ENCODE measurements around the gene ATP10A.

Gene ATP10A, protein sequence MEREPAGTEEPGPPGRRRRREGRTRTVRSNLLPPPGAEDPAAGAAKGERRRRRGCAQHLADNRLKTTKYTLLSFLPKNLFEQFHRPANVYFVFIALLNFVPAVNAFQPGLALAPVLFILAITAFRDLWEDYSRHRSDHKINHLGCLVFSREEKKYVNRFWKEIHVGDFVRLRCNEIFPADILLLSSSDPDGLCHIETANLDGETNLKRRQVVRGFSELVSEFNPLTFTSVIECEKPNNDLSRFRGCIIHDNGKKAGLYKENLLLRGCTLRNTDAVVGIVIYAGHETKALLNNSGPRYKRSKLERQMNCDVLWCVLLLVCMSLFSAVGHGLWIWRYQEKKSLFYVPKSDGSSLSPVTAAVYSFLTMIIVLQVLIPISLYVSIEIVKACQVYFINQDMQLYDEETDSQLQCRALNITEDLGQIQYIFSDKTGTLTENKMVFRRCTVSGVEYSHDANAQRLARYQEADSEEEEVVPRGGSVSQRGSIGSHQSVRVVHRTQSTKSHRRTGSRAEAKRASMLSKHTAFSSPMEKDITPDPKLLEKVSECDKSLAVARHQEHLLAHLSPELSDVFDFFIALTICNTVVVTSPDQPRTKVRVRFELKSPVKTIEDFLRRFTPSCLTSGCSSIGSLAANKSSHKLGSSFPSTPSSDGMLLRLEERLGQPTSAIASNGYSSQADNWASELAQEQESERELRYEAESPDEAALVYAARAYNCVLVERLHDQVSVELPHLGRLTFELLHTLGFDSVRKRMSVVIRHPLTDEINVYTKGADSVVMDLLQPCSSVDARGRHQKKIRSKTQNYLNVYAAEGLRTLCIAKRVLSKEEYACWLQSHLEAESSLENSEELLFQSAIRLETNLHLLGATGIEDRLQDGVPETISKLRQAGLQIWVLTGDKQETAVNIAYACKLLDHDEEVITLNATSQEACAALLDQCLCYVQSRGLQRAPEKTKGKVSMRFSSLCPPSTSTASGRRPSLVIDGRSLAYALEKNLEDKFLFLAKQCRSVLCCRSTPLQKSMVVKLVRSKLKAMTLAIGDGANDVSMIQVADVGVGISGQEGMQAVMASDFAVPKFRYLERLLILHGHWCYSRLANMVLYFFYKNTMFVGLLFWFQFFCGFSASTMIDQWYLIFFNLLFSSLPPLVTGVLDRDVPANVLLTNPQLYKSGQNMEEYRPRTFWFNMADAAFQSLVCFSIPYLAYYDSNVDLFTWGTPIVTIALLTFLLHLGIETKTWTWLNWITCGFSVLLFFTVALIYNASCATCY (N-terminal part only)

DNA sequence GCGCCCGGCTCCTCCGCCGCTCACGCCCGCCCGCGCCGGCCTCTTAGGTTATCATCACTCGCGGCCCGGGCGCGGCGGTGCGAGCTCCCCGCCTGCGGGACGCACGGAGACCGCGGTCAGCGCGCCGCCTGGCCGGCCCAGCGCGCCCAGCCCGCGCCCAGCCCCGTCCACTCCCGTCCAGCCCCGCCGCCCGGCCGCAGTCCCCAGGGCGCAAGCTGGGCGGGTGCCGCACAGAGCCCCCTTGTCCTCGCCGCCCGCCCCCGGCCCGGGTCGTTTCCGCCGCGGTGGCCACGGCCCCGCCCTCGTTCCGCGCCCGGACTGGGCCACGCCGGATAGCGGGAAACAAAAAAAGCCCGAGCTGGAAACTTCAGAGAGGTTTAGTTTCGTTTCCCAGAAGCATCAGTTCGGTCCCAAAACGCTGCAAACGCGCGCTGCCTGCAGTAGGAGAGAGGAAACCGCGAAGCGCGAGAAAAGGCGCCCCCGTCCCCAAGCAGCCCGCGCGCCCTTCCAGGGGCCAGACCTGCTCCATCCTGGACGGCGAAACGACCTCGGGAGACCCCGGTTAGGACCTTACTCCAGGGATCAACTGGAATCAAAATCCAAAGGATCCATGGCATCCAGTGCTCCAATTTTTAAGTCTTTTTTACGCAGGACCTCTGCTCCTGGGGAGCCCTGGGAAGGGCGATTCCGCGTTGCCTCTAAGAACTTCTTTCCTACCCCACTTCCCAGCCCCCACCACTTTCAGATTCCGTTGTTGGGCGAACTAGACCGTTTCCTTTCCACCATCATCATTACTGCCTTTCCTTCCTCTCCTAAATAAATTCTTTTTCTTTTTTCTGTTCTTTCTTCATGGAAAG, at the start of gene ATP10A:
Gene ATP10A, minus strand, starts transcription at position 217 of the 857 bp plus-strand sequence. CDS start 231 bp downstream, outside the sequence.
- peak; percentile 45 for DNase-seq (ENCODE audit: low read depth)

DNA sequence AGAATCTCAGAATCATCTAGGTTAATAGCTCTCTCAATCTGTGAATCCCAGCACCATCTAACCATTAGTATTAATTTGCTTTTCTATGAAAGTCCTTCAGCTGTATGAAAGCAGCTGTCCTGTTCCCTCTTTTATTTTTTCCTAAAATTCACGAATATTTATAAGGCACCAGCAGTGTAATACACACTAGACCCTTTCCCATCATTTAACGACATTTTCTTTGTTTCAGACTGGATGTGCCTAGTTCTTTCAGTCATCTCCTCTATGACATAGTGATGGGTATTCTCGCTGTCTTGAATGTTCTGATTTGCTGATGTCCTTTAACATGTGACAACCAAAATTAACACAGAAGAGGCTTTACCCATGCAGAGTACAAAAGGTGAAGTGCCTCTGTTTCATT, 48.9 kb upstream of the ATP10A start:
- no peak for DNase-seq (ENCODE audit: low read depth)

DNA sequence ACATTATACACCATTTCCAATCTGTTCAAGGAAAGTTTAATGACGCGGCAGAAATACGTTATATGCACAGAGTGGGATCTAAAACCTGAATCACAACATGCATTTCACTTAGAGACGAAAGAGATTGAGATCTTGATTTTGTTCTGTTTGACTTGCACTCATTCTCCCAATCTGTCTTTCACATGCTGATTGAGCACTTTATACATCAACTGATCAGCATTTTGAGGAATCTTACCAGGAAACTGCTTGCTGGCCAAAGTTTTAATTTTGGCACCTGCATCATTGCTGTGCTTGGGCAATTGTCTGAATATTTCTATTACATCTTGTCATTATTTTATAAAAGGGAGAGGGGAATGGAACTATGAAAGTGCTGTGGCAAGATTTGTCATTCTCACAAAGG, 47.7 kb upstream of the ATP10A start:
- no peak for DNase-seq (ENCODE audit: low read depth)

DNA sequence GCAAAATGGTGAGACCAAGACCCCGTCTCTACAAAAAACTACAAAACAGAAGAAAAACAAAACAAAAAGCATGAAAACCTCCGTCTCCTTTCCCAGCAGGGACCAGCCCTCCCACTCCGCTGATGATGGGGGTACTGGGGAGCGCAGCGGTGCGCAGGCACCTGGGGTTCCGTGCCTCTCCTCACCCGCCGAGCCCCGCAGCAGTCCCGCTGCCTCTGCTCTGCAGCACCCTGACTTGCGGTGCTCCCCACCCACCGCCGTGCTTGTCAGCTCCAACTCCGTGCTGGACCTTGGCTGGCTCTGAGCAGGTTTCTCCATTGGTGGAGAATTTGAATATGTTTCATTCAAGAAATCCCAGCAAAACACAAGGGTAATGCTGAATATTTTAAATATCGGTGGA, 46.7 kb upstream of the ATP10A start:
- DNase-seq (ENCODE audit: low read depth) = no peak

DNA sequence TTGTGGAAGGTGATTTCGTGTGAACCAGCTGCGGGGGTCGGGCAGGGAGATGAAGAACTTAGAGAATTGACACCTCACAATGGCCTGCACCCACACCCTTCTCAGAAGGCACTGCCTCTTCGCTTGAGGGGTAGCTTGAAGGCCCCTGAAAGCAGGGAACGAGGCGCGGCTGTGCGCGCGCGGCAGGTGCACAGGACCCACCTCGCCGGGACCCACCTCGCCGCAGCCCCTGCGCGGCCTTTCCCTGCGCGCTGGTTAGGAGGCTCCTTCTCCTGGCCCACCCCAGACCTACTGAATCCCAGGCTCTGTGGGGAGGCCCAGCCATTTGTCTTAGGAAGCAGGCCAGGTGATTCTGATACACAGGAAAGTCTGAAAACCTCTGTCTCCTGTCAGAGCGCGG, 46.2 kb upstream of the ATP10A start:
- DNase-seq (ENCODE audit: low read depth) = no peak

DNA sequence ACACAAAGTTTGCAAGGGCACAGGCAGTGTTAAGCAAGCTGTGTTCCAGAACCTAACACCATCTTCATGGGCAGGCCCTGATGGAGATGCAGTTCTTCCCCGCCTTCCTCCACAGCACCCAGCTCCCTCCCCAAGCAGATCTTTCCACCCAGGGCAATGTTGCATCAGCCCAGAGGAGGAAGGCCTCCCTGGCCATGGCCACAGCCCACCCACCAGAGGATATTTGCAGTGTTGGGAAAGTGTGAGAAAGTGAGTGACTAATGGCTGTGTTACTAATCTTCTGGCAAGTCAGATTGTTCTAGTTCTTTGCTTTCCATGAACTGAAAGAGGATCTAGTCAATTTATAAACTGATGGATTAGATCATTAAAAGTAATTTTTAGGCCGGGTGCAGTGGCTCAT, 42.0 kb upstream of the ATP10A start:
- DNase-seq (ENCODE audit: low read depth) = peak; percentile 70

DNA sequence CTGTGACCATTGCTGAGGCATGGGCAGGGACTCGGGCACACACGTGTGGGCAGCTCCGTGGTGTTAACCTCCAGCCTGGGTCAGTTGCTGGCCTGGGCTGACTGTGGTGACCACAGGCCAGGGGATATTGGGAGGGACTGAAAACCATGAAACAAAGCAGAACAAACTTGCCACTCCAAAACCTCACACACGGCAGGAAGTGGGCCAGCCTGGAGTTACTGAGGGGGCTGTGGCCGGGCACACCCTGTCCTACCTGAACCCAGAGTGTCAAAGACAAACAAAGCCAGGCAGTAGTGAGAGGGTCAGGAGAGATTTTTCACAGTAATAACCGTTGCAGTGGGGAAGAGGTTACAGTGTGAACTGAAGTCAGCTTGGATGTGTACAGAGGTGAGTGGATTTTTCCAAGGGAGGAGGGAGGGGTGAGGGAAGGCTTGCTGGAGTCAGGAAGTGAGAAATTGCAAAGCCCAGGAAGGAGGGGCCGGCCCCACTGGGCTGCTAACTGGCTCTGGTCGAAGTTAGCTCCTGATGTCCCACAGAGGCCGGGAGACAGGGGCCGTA, 40.0 kb upstream of the ATP10A start:
- no peak for DNase-seq (ENCODE audit: low read depth)

DNA sequence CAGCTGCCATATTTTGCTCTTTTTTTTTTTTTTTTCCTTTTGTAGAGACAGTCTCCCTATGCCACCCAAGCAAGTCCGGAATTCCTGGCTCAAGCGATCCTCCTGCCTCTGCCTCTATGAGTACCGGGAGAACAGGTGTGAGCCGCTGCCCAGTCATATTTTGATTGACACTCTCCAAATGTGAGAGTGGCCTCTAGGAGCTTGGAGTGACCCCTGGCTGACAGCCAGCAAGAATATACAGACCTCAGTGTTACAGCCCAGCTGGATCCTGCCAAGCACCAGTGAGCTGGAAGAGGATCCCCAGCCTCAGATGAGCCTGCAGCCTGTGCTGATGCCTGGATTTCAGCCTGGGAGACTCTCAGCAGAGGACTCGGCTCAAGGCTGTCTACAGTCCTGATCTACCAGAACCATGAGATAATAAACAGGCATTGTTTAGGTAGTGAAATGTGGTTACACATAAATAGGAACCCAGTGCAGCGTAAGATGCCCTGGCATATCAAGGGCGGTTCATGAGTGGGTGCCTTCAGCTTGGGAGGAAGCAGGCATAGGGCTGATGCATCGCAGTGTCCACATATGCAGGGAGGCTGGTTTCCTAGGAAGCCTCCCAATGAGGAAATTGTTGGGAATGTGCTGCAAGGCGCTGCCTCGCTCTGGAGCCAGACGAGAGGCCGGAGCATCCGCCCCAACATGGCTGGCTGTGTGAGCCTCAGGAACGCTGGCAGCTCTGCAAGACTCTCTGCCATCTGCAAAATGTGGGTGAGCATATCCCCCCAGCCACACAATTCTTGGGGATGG, 38.9 kb upstream of the ATP10A start:
- DNase-seq (ENCODE audit: low read depth) = no peak

DNA sequence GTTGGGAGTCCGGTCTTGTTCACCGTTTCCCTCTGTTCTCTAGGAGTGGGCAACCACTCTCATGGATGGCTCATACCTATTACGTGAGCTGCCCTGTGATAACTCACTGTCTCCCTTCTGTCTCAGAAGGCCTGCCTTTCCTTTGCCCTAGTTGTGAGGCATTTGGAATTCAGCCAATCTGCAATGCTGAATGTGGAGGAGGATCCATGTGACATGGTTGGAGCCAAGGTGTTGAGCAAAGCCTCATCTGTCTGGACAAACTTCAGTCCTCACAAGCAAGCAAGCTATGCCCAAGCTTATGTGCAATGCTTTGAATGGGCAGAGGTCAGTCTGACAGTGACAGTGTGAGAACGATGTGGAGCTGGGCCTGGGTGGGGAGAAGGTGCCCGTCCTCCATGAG, 37.8 kb upstream of the ATP10A start:
- no peak for DNase-seq (ENCODE audit: low read depth)

DNA sequence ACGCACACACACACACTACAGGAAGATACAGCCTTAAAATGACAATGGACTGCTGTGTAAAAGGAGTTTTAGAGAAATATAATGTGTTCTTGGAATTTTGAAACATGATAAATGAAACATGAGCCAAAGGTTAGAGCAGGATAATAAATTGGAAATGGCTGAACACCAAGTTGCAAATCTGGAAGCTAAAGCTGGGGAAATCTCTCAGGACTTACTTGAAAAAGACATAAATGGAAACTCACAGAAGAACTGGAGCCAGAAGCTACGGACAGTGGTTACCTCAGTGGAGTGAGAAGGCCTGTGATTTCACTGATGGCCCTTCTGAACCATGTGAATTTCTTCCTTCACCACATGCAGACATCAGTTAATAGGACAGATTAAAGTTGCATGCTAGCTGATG, 37.3 kb upstream of the ATP10A start:
- no peak for DNase-seq (ENCODE audit: low read depth)

DNA sequence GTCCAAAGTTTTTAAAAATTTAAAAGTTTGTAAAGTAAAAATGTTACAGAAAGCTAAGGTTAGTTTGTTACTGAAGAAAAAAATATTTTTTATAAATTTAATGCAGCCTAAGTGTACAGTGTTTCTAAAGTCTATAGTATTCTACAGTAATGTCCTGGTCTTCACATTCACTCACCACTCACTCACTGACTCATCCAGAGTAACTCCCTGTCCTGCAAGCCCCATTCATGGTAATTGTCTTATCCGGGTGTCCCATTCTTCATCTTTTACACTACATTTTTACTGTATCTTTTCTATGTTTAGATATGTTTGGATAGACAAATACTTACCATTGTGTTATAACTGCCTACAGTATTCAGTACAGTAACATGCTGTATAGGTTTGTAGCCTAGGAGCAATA, 36.7 kb upstream of the ATP10A start:
- DNase-seq (ENCODE audit: low read depth) = no peak

DNA sequence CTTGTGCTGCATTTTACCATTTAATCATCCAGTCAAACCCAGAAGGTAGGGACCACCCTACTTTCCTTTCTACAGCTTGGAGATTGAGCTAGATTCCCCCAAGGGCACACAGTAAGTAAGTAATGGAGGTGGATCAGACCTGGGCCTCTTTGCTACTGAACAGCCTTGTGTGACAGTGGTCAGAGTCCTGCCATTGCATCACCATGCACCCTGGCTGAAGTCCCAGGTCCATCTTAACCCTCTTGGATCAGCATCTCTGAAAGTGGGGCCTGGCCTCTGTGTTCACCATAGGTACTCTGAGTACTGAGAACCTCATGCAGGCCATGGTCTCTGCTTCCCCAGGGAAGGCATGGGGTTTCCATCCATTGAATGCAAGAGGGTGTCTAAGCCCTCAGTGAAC, 34.5 kb upstream of the ATP10A start:
- DNase-seq (ENCODE audit: low read depth) = no peak

DNA sequence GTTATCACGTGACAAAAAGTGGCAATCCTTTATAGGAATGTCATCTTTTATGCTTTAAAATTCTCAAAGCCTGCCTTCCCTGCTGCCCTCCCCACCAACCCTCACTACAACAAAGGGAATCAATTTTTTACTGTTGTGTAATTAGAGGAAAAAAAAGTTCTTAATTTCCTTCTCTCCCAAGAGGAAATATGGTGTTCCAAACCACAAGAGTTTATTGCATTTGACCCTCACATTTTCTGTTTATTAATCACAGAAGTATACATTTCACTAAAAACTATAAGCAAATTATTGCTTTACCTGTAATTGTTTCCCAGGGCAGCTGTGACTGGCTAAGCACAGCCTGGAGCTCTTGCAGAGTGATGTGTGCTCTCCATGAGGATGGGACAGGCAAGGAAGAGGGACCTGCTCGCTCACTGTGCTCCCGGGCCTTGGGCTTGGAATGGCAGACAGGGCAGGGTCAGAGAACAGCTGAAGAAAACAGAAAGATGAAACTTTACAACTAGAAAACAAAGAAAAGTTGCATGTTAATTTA, 31.3 kb upstream of the ATP10A start:
- no peak for DNase-seq (ENCODE audit: low read depth)

DNA sequence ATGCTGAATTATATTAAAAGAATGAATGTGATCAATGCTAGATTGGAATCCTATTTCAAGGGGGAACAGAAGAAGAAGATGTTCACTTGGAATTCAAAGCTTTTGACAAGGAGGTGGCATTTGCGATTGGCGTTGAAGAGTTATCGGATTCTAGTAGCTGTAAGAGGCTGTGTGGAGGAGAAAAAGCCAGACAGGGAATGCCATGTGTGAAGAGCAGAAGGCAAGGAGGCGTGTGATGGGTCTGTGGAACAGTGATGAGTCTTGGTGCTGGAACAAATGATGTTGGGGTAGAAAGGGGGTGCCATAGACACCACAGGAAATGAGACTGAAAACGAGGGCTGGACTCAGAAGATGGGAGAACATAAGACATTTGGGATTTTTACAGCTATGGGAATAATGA, 30.5 kb upstream of the ATP10A start:
- no peak for DNase-seq (ENCODE audit: low read depth)

DNA sequence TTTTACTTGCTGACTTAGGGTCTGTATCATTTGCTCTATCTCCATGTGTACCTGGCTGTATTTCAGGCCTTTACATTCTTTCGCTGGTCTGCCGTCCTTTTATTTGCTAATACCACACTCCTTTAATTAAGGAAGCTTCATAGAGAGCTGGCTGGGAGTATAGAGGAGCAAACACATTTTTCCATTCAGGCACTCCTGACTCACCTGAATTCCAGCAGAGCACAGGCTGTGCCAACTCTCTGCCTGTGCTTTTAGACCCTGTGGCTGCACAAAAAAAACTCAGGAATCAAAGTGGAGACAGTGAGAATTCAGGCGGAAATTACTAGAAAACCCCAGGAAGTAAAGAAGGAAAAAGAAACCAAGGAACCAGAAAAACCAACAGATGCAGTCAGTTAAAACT, 29.0 kb upstream of the ATP10A start:
- DNase-seq (ENCODE audit: low read depth) = no peak

DNA sequence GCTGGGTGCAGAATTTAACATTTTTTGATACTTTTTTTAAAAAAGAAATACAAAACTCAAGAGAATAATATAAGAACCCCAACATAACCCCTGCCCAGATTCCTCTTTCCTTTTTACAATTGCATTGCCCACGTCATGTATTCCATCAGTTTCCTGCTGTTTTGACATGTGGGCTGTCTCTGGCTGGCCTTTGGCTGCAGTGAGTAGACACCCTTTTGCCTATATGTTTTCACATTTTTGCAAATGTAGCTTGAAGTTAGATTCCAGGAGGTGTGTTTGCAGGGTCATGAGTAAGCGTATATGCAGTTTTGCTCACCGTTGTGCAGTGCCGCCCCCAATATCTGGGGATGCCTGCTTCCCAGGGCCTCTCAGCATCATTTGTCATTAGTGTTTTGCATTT, 28.0 kb upstream of the ATP10A start:
- DNase-seq (ENCODE audit: low read depth) = no peak

DNA sequence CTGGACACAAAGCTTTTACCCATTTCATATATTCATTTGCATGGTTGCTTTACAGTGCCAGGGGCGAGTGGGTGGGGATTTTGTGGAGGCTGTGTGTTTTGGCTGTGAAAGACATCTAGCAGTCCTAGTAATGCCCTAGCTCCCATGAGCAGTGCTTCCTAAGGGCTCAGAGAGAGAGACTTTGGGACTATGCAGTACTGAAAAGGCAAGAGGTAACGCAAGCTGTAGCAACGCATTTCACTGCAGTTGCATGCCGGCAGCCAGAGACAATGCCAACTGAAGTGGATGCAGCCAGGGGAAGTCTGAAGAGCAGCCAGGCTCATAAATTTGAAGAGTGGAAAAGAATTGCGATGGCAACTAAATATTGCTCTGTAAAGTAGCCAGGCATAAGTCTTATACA, 27.4 kb upstream of the ATP10A start:
- DNase-seq (ENCODE audit: low read depth) = no peak

DNA sequence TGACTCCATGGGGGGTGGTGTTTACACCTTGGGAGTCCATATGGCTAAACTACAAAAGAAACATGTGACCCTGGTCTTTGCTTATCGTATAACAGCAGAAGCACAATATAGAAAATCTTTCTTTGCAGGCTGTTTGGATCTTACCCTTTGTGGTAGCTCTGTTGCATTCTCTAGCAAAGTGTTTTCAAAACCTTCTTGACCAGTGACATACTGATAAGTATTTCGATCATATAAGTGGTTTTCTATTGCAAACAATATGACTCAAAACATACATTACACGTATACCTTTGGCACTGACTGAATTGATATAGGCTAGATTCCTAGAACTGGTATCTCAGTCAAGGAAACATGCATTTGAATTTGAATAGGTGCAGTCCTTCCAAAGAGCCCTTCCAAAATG, 24.7 kb upstream of the ATP10A start:
- DNase-seq (ENCODE audit: low read depth) = no peak

DNA sequence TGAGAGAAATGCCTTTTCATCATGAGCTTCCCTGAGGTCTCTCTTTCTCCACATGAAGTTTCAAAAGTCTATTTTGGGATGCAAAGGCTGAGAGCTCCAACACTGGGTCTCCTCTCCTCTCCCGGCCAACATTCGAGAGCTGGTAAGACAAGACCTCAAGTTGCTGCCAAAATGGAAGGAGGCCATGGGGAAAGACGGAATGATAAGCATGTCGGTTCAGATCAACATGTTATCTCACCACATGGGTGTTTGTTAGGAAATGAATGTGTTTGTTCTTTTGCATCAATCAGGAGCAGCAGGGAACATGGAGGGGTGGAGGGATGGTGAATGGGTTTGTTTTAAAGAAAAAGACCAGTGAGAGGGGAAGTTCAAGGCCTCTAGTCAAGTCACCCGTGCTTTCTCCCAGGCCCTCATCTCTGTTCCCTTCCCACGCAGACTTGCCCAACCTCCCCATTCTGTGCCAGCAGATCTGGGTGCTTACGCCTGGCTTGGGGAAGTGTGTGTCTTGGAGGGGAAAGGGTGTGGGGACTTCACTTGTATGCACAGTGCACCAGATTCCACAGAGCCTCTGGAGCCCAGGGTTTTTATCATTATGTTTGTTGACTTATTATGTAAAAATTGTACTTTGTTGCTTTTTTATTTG, 23.5 kb upstream of the ATP10A start:
- DNase-seq (ENCODE audit: low read depth) = no peak

DNA sequence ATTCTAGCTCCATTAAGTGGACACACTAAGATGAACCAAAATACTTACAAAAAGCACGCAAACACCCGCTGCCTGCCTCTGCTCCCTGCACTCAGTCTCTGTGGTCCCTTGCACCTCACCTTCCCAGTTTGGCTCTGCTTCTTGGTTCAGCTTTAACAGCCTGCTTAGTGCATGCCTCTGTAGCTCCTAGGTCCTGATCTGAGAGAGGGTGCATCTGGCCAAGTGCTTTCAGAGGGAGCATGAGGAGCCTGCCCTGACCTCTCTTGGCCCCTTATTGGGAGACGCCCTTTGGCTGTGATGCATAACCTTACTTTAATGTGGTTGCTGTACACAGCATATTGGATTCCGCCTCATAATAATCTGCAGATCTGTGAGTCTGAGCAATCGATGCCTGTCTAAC, 21.2 kb upstream of the ATP10A start:
- no peak for DNase-seq (ENCODE audit: low read depth)

Data from GM04504 (cell line).